CD14-positive monocyte (primary cell): Measurements from ENCODE around the gene PATL2. TPM values are rescaled to one million over a fixed set of nuclear protein-coding genes. Genes with fewer than 3 reads are reported as not detected.
"Not testable (repeated sequence)": the region's sequence is repeated elsewhere in the genome, so short reads cannot be mapped to it uniquely, and the experiment has no call there.

Experiments used
- DNase-seq, 3 donors: peaks; one replicate each; pipeline ENCODE4 v3.0.0-alpha.2; 2011 to 2022
- H2AFZ ChIP-seq: 2 replicates; pipeline ENCODE4 v1.6.0; 2012; ENCODE audit warnings: mild to moderate bottlenecking, low read depth, low read length, inconsistent platforms; ENCODE audit not compliant: insufficient read depth, poor library complexity, severe bottlenecking
- H3K27ac ChIP-seq, 2 donors: 1 replicate in 1 of 2; 2 replicates in 1 of 2; pipeline ENCODE4 v1.5.1; 2012 to 2013; ENCODE audit warnings: low read length in 2 of 2, control low read depth in 1 of 2, inconsistent platforms in 1 of 2, low read depth in 1 of 2, mild to moderate bottlenecking in 1 of 2
- H3K27me3 ChIP-seq, 2 donors: one replicate each; pipeline versions ENCODE4 v1.6.0 to v1.6.1; 2011 to 2013; ENCODE audit warnings: low read length in 2 of 2; ENCODE audit not compliant: control insufficient read depth in 2 of 2, insufficient read depth in 2 of 2
- H3K36me3 ChIP-seq, 2 donors: replicated peaks in 1 of 2; 1 replicate in 1 of 2; 2 replicates in 1 of 2; pipeline versions ENCODE4 v1.5.1 to v1.6.1; 2012 to 2013; ENCODE audit warnings: low read length in 2 of 2, control low read depth in 1 of 2, inconsistent platforms in 1 of 2, mild to moderate bottlenecking in 1 of 2; ENCODE audit not compliant: insufficient read depth in 2 of 2, control insufficient read depth in 1 of 2
- H3K4me1 ChIP-seq, 2 donors: 1 replicate in 1 of 2; 2 replicates in 1 of 2; pipeline versions ENCODE4 v1.5.1 to v1.6.1; 2012 to 2013; ENCODE audit warnings: low read length in 2 of 2, control low read depth in 1 of 2, inconsistent platforms in 1 of 2, mild to moderate bottlenecking in 1 of 2, moderate library complexity in 1 of 2; ENCODE audit not compliant: insufficient read depth in 2 of 2, control insufficient read depth in 1 of 2
- H3K4me2 ChIP-seq: replicated peaks from 2 replicates; pipeline ENCODE3; 2012; ENCODE audit warnings: low read length, moderate library complexity, mild to moderate bottlenecking; ENCODE audit not compliant: poor library complexity, severe bottlenecking; ENCODE audit errors: extremely low read depth
- H3K4me3 ChIP-seq, 3 experiments: fragments of 200-600 bp in 1 of 3; sonication (generic) in 1 of 3; replicated peaks in 1 of 3; 1 replicate in 2 of 3; 2 replicates in 1 of 3; pipeline ENCODE4 v1.5.1; 2011 to 2013; ENCODE audit warnings: low read length in 3 of 3, mild to moderate bottlenecking in 3 of 3, control low read depth in 2 of 3, low read depth in 2 of 3, inconsistent platforms in 1 of 3, moderate library complexity in 1 of 3
- H3K79me2 ChIP-seq: 2 replicates; pipeline ENCODE4 v1.6.0; 2012; ENCODE audit warnings: mild to moderate bottlenecking, control low read depth, inconsistent platforms, low read length, moderate library complexity; ENCODE audit not compliant: insufficient read depth
- H3K9ac ChIP-seq: 2 replicates; pipeline ENCODE4 v1.6.0; 2017; ENCODE audit warnings: low read length, mild to moderate bottlenecking; ENCODE audit not compliant: insufficient read depth, poor library complexity, severe bottlenecking
- H3K9me3 ChIP-seq, 2 donors: replicated peaks in 1 of 2; 1 replicate in 1 of 2; 2 replicates in 1 of 2; pipeline versions ENCODE4 v1.5.1 to v1.6.1; 2012 to 2013; ENCODE audit warnings: low read length in 2 of 2, control low read depth in 1 of 2; ENCODE audit not compliant: control insufficient read depth in 1 of 2, insufficient read depth in 1 of 2
- H4K20me1 ChIP-seq: 2 replicates; pipeline ENCODE4 v1.6.0; 2012; ENCODE audit warnings: mild to moderate bottlenecking, low read length, control low read depth, moderate library complexity; ENCODE audit not compliant: insufficient read depth
- H3K27ac Mint-ChIP-seq, 7 donors: one replicate each; pipeline ENCODE4 v1.8.0; 2020; ENCODE audit warnings: mild to moderate bottlenecking in 7 of 7, mixed read lengths in 7 of 7, moderate library complexity in 6 of 7, inconsistent platforms in 2 of 7
- H3K27me3 Mint-ChIP-seq, 3 donors: one replicate each; pipeline ENCODE4 v1.8.0; 2021 to 2022; ENCODE audit warnings: low read depth in 3 of 3, mild to moderate bottlenecking in 3 of 3, mixed read lengths in 3 of 3, moderate library complexity in 3 of 3, inconsistent platforms in 1 of 3
- H3K36me3 Mint-ChIP-seq, 2 donors: one replicate each; pipeline ENCODE4 v1.8.0; 2020; ENCODE audit warnings: mixed read lengths in 2 of 2, inconsistent platforms in 1 of 2, mild to moderate bottlenecking in 1 of 2
- H3K4me1 Mint-ChIP-seq: one replicate; pipeline ENCODE4 v1.8.0; 2020; ENCODE audit warnings: mild to moderate bottlenecking, mixed read lengths
- H3K4me3 Mint-ChIP-seq, 2 donors: one replicate each; pipeline ENCODE4 v1.8.0; 2020; ENCODE audit warnings: mild to moderate bottlenecking in 2 of 2, mixed read lengths in 2 of 2, moderate library complexity in 1 of 2
- H3K9me3 Mint-ChIP-seq, 7 donors: one replicate each; pipeline ENCODE4 v1.8.0; 2020 to 2022; ENCODE audit warnings: mixed read lengths in 7 of 7, mild to moderate bottlenecking in 6 of 7, moderate library complexity in 6 of 7, inconsistent platforms in 2 of 7
- WGBS: methylation state at CpG from one replicate; pipeline ENCODE4 v1.1.5; 2013; ENCODE audit warnings: missing lambda C conversion rate; ENCODE audit not compliant: insufficient coverage; 5-methylcytosine and 5-hydroxymethylcytosine counted together
- intact Hi-C, 2 donors: fragments of 100-400 bp; cut with micrococcal nuclease; formaldehyde crosslinking; loops; one replicate each; pipeline versions ENCODE4 v1.15.0 to v1.15.1; 2023
- polyA plus RNA-seq, 3 donors: library from polyadenylated mRNA; depleted of rRNA in 1 of 3; unstranded in 2 of 3; stranded (reverse) in 1 of 3; fragments of 300-500 nt in 2 of 3; fragments of >200 nt in 1 of 3; fragmentation: Illumina TruSeq in 2 of 3; gene quantifications; 1 replicate in 2 of 3; 2 replicates in 1 of 3; pipeline ENCODE4 v1.2.3, GENCODE V29; 2012 to 2021
- TF ChIP-seq, protein P1 (sequence below): fragments of 200-600 bp; IDR thresholded peaks from one replicate; pipeline ENCODE4 v1.8.0; 2022; ENCODE audit warnings: antibody characterized with exemption, mild to moderate bottlenecking

Gene PATL2
- polyA plus RNA-seq, 3 donors = 1.8 to 14.4 (median 1.9) TPM

DNA sequence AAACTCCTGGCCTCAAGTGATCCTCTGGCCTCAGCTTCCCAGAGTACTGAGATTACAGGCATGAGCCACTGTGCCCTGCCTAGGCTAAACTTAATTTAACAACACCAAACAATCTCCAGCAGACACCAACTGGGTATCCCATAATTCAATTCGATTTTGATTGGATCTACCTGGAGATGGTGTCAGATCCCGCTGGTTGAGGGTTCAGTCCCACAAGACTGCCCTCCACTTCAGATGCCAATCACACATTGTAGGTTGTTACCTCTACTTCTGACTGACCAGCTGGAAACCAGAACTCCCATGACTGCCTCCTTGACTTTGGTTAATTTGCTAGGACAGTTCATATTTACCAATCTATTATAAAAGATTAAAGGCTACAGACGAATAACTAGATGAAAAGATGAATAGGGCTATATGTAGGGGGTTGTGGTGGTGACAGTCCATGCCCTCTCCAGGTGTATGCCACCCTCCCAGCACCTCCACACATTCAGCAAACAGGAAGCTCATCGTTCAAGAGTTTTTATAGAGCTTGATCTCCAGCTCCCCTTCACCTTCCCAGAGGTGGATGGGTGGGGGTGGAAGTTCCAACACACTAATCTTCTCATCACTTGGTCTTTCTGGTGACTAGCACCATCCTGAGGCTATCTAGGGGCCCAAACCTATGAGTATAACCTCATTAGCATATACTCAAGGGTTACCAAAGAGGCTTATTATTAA lies 9.5 kb upstream of the PATL2 start:
- Mint-ChIP-seq H3K36me3 (peaks cover 40 to 41% of the 10 kb centered on the region in 2 donors), H3K27me3 (peaks cover 0 to 2% (median 0%) of the 10 kb centered on the region in 3 donors), H3K9me3 (no peaks in the 10 kb centered on the region), H3K4me3 (no peak overlapping the region), H3K4me1 (peaks cover 82% of the 10 kb centered on the region), H3K27ac (peak overlapping the region; percentile 68 to 99 (median 87))
- intact Hi-C loops = loop anchor here (5.0 to 10.0 kb wide), 2 partner anchors 732 to 734 kb away; no protein-coding TSS in a partner anchor
- no peak overlapping the region for H3K4me2 ChIP-seq
- peaks cover 36 to 38% of the 10 kb centered on the region in 2 donors for H3K36me3 ChIP-seq
- peak in 1 of 3 donors; percentile 37 for DNase-seq
- no peak overlapping the region for H2AFZ ChIP-seq
- H3K27me3 ChIP-seq = no peaks in the 10 kb centered on the region
- 100% methylated on average over 2 of the region's 4 CpGs for WGBS
- no peak overlapping the region for H3K9ac ChIP-seq
- TF ChIP-seq, protein P1, sequence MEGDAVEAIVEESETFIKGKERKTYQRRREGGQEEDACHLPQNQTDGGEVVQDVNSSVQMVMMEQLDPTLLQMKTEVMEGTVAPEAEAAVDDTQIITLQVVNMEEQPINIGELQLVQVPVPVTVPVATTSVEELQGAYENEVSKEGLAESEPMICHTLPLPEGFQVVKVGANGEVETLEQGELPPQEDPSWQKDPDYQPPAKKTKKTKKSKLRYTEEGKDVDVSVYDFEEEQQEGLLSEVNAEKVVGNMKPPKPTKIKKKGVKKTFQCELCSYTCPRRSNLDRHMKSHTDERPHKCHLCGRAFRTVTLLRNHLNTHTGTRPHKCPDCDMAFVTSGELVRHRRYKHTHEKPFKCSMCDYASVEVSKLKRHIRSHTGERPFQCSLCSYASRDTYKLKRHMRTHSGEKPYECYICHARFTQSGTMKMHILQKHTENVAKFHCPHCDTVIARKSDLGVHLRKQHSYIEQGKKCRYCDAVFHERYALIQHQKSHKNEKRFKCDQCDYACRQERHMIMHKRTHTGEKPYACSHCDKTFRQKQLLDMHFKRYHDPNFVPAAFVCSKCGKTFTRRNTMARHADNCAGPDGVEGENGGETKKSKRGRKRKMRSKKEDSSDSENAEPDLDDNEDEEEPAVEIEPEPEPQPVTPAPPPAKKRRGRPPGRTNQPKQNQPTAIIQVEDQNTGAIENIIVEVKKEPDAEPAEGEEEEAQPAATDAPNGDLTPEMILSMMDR = no peak
- no peaks in the 10 kb centered on the region for H3K9me3 ChIP-seq
- peaks cover 69 to 90% of the 10 kb centered on the region in 2 donors for H3K4me1 ChIP-seq
- no peak overlapping the region for H3K4me3 ChIP-seq
- peaks cover 63% of the 10 kb centered on the region for H3K79me2 ChIP-seq
- peak overlapping the region; percentile 50 to 99 for H3K27ac ChIP-seq
- peaks cover 57% of the 10 kb centered on the region for H4K20me1 ChIP-seq

DNA sequence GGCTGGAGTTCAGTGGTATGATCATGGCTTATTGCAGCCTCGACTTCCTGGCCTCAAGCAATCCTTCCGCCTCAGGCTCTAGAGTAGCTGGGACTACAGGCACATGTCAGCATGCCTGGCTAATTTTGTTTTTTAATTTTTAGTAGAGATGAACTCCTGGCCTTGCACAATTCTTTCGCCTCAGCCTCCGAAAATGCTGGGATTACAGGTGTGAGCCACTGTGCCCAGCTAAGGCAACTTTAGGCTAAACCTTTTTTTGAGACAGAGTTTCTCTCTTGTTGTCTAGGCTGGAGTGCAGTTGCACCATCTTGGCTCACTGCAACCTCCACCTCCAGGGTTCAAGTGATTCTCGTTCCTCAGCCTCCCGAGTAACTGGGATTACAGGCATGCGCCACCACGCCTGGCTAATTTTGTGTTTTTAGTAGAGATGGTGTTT lies 8.9 kb upstream of the PATL2 start:
- peaks cover 63% of the 10 kb centered on the region for H4K20me1 ChIP-seq
- H3K4me3 ChIP-seq, DNase-seq, H3K4me3 Mint-ChIP-seq, H3K9me3 Mint-ChIP-seq, H2AFZ ChIP-seq, H3K9me3 ChIP-seq, H3K27me3 Mint-ChIP-seq, H3K27me3 ChIP-seq, H3K4me2 ChIP-seq, H3K9ac ChIP-seq: not testable (repeated sequence)
- peaks cover 46 to 47% of the 10 kb centered on the region in 2 donors for H3K36me3 Mint-ChIP-seq
- H3K27ac Mint-ChIP-seq = peak overlapping the region; percentile 63 to 99 (median 87)
- H3K79me2 ChIP-seq = peaks cover 63% of the 10 kb centered on the region
- H3K4me1 ChIP-seq = peaks cover 69 to 90% of the 10 kb centered on the region in 2 donors
- peak overlapping the region; percentile 50 to 99 for H3K27ac ChIP-seq
- H3K36me3 ChIP-seq = peaks cover 42 to 44% of the 10 kb centered on the region in 2 donors
- intact Hi-C loops = loop anchor here (5.0 to 10.0 kb wide), 3 partner anchors 183 to 735 kb away; partner anchors contain the start of gene EIF3J (in 1 of the 2)
- peaks cover 84% of the 10 kb centered on the region for H3K4me1 Mint-ChIP-seq
- 79% methylated on average over 4 of the region's 8 CpGs for WGBS
